ENCODE results near the gene C20orf144. TPM values are rescaled to one million over a fixed set of nuclear protein-coding genes. Genes with fewer than 3 reads are reported as not detected.

The C20orf144 gene
- total RNA-seq, 8 experiments from 2014 or later, result 0.79 to 3.2 (median 1.3) TPM

- Histone ChIP-seq H3K4me3 (no peak overlapping the region), H3K4me1 (replicated peaks in 1 of 2) (peaks cover 21 to 24% of the 10 kb centered on the region in 2 donors), H3K27ac (no peak overlapping the region)
- WGBS, 10 experiments, result 81 to 100% (median 93%) methylated on average over 1 to 12 of the region's 13 CpGs; no CpG with 5 or more reads in 2 of the 10 experiments
- ATAC-seq (replicated peaks in 6 of 8), result no peak
- in situ Hi-C loops (cut with MboI; ENCODE audit: low pct_unique_long_range_greater_than_20kb in 2 of 9, low sequenced_read_pairs in 9 of 9, unreplicated experiment in 9 of 9), result loop anchor here in 3 of 9 experiments (10.0 kb wide), 2 partner anchors 187 to 197 kb away; no protein-coding TSS in a partner anchor
These were observed 10.5 kb upstream of the C20orf144 start for GRCh38 chr20:33651562-33652048.

- ATAC-seq (replicated peaks in 6 of 8), result peak; percentile 44 to 86 (median 66)
- H3K4me3 ChIP-seq, result no peak overlapping the region
- H3K4me1 ChIP-seq (replicated peaks in 1 of 2), result peaks cover 21 to 24% of the 10 kb centered on the region in 2 donors
- H3K27ac ChIP-seq, result no peak overlapping the region
- WGBS, 10 experiments, result 6 to 63% (median 27%) methylated on average over 1 to 9 of the region's 16 CpGs; no CpG with 5 or more reads in 2 of the 10 experiments
- in situ Hi-C loops (cut with MboI; ENCODE audit: low pct_unique_long_range_greater_than_20kb in 2 of 9, low sequenced_read_pairs in 9 of 9, unreplicated experiment in 9 of 9), result loop anchor here in 3 of 9 experiments (10.0 kb wide), 2 partner anchors 189 to 199 kb away; no protein-coding TSS in a partner anchor
These were observed 8.8 kb upstream of the C20orf144 start for GRCh38 chr20:33653218-33653899.

GRCh38 chr20:33653900-33654596 is 8.1 kb upstream of the C20orf144 start:
- ATAC-seq (replicated peaks in 6 of 8), result no peak
- no peak overlapping the region for H3K27ac ChIP-seq

GRCh38 chr20:33654680-33655161 is 7.4 kb upstream of the C20orf144 start:
- peaks cover 13 to 17% of the 10 kb centered on the region in 2 donors for H3K4me1 ChIP-seq (replicated peaks in 1 of 2)

More at GRCh38 chr20:33653900-33654596, 8.1 kb upstream of the C20orf144 start:
- peaks cover 19 to 22% of the 10 kb centered on the region in 2 donors for H3K4me1 ChIP-seq (replicated peaks in 1 of 2)
- no peak overlapping the region for H3K4me3 ChIP-seq
- in situ Hi-C loops (cut with MboI; ENCODE audit: low pct_unique_long_range_greater_than_20kb in 2 of 9, low sequenced_read_pairs in 9 of 9, unreplicated experiment in 9 of 9), result loop anchor here in 3 of 9 experiments (10.0 kb wide), 2 partner anchors 189 to 199 kb away; no protein-coding TSS in a partner anchor
- WGBS, 10 experiments, result 68 to 100% (median 90%) methylated on average over 1 to 11 of the region's 11 CpGs; no CpG with 5 or more reads in 5 of the 10 experiments

GRCh38 chr20:33655164-33655563 is 7.0 kb upstream of the C20orf144 start:
- Histone ChIP-seq H3K27ac (no peak overlapping the region), H3K4me1 (replicated peaks in 1 of 2) (peaks cover 9 to 17% of the 10 kb centered on the region in 2 donors), H3K4me3 (no peak overlapping the region)
- 33 to 100% (median 82%) methylated on average over 1 to 2 of the region's 4 CpGs; no CpG with 5 or more reads in 6 of the 10 experiments for WGBS, 10 experiments
- peak in 1 of 8 experiments; percentile 1 for ATAC-seq (replicated peaks in 6 of 8)
- in situ Hi-C loops (cut with MboI; ENCODE audit: low pct_unique_long_range_greater_than_20kb in 2 of 9, low sequenced_read_pairs in 9 of 9, unreplicated experiment in 9 of 9), result loop anchor here in 3 of 9 experiments (10.0 kb wide), 2 partner anchors 190 to 200 kb away; no protein-coding TSS in a partner anchor

More at GRCh38 chr20:33654680-33655161, 7.4 kb upstream of the C20orf144 start:
- Histone ChIP-seq H3K4me3 (no peak overlapping the region), H3K27ac (no peak overlapping the region)
- 48 to 100% (median 80%) methylated on average over 1 to 8 of the region's 14 CpGs; no CpG with 5 or more reads in 6 of the 10 experiments for WGBS, 10 experiments
- in situ Hi-C loops (cut with MboI; ENCODE audit: low pct_unique_long_range_greater_than_20kb in 2 of 9, low sequenced_read_pairs in 9 of 9, unreplicated experiment in 9 of 9), result loop anchor here in 3 of 9 experiments (10.0 kb wide), 2 partner anchors 190 to 200 kb away; no protein-coding TSS in a partner anchor
- ATAC-seq (replicated peaks in 6 of 8), result peak in 1 of 8 experiments; percentile 2

GRCh38 chr20:33656010-33656782 is 5.9 kb upstream of the C20orf144 start:
- Histone ChIP-seq H3K27ac (no peak overlapping the region), H3K4me1 (replicated peaks in 1 of 2) (peaks cover 9 to 17% of the 10 kb centered on the region in 2 donors), H3K4me3 (no peak overlapping the region)
- 100% methylated on average over 1 of the region's 10 CpGs; no CpG with 5 or more reads in 9 of the 10 experiments for WGBS, 10 experiments
- in situ Hi-C loops (cut with MboI; ENCODE audit: low pct_unique_long_range_greater_than_20kb in 2 of 9, low sequenced_read_pairs in 9 of 9, unreplicated experiment in 9 of 9), result loop anchor here in 3 of 9 experiments (10.0 kb wide), 2 partner anchors 191 to 201 kb away; no protein-coding TSS in a partner anchor
- ATAC-seq (replicated peaks in 6 of 8), result no peak

GRCh38 chr20:33656783-33657703 is 5.1 kb upstream of the C20orf144 start:
- 80 to 100% (median 88%) methylated on average over 2 to 4 of the region's 17 CpGs; no CpG with 5 or more reads in 4 of the 10 experiments for WGBS, 10 experiments
- in situ Hi-C loops (cut with MboI; ENCODE audit: low pct_unique_long_range_greater_than_20kb in 2 of 9, low sequenced_read_pairs in 9 of 9, unreplicated experiment in 9 of 9), result loop anchor here in 3 of 9 experiments (10.0 kb wide), 2 partner anchors 192 to 202 kb away; no protein-coding TSS in a partner anchor
- ATAC-seq (replicated peaks in 6 of 8), result no peak
- no peak overlapping the region for H3K4me3 ChIP-seq
- H3K27ac ChIP-seq, result no peak overlapping the region
- peaks cover 1 to 8% of the 10 kb centered on the region in 2 donors for H3K4me1 ChIP-seq (replicated peaks in 1 of 2)

GRCh38 chr20:33657704-33658095 is 4.4 kb upstream of the C20orf144 start:
- Histone ChIP-seq H3K4me3 (no peak overlapping the region), H3K4me1 (replicated peaks in 1 of 2) (peaks cover under 1 to 10% of the 10 kb centered on the region in 2 donors), H3K27ac (no peak overlapping the region)
- in situ Hi-C loops (cut with MboI; ENCODE audit: low pct_unique_long_range_greater_than_20kb in 2 of 9, low sequenced_read_pairs in 9 of 9, unreplicated experiment in 9 of 9), result loop anchor here in 3 of 9 experiments (10.0 kb wide), 2 partner anchors 193 to 203 kb away; no protein-coding TSS in a partner anchor
- WGBS, 10 experiments, result 83 to 100% methylated on average over 1 of the region's 12 CpGs; no CpG with 5 or more reads in 8 of the 10 experiments
- ATAC-seq (replicated peaks in 6 of 8), result no peak

- in situ Hi-C loops (cut with MboI; ENCODE audit: low pct_unique_long_range_greater_than_20kb in 2 of 9, low sequenced_read_pairs in 9 of 9, unreplicated experiment in 9 of 9), result loop anchor here in 3 of 9 experiments (10.0 kb wide), 2 partner anchors 194 to 204 kb away; no protein-coding TSS in a partner anchor
- Histone ChIP-seq H3K4me1 (replicated peaks in 1 of 2) (peaks cover 3 to 5% of the 10 kb centered on the region in 2 donors), H3K27ac (no peak overlapping the region), H3K4me3 (no peak overlapping the region)
- ATAC-seq (replicated peaks in 6 of 8), result no peak
- WGBS, 10 experiments, result 60 to 100% methylated on average over 2 to 4 of the region's 8 CpGs; no CpG with 5 or more reads in 8 of the 10 experiments
These were observed 3.6 kb upstream of the C20orf144 start for GRCh38 chr20:33658510-33658909.

GRCh38 chr20:33658929-33659328 is 3.2 kb upstream of the C20orf144 start:
- Histone ChIP-seq H3K4me3 (no peak overlapping the region), H3K27ac (no peak overlapping the region), H3K4me1 (replicated peaks in 1 of 2) (peaks cover 3 to 5% of the 10 kb centered on the region in 2 donors)
- WGBS, 10 experiments, result 87 to 100% (median 100%) methylated on average over 1 to 4 of the region's 4 CpGs; no CpG with 5 or more reads in 5 of the 10 experiments
- in situ Hi-C loops (cut with MboI; ENCODE audit: low pct_unique_long_range_greater_than_20kb in 2 of 9, low sequenced_read_pairs in 9 of 9, unreplicated experiment in 9 of 9), result loop anchor here in 3 of 9 experiments (10.0 kb wide), 2 partner anchors 194 to 204 kb away; no protein-coding TSS in a partner anchor
- ATAC-seq (replicated peaks in 6 of 8), result no peak
